ENCODE data around the gene JAKMIP2.

GRCh38 chr5:147733075-147733474 lies 49.5 kb downstream of the JAKMIP2 start:
- no peak for TF ChIP-seq POLR2AphosphoS5 (IDR thresholded peaks at IDR 0.05; ENCODE audit: low read depth)
- TF ChIP-seq CTCF (IDR thresholded peaks at IDR 0.05; ENCODE audit: insufficient read depth, low read length): no peak
- TF ChIP-seq REST (IDR thresholded peaks at IDR 0.05; ENCODE audit: insufficient replicate concordance, low read depth): no peak
- no peak for TF ChIP-seq SPI1 (IDR thresholded peaks at IDR 0.05; ENCODE audit: borderline replicate concordance, low read depth)
- TF ChIP-seq GABPA (IDR thresholded peaks at IDR 0.05; ENCODE audit: low read depth): no peak

All from HL-60 (cell line).